ENCODE data around the gene GMDS. TPM values are rescaled to one million over a fixed set of nuclear protein-coding genes. Genes with fewer than 3 reads are reported as not detected.

The GMDS gene
- polyA plus RNA-seq, 1 of the 3 experiments (the other 2 are of a cell fraction), result 12.3 TPM

DNA sequence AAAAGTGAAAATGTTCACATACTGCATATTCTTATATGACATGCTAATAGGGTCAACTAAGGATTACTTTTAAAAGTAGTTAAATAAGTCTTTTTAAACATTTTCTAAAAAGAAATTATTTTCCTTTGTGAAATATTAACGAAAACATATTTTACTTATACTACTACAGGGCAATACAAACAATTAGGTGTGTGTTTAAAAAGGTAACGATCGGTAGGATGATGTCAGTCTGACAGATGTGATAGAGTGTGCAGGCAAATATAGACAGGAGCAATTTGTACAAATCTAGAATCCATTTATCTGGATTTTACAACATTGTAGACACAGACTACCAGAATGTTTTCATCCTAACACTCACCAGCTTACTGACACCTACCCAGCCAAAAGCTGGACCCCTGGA is 378.2 kb downstream of the GMDS start:
- no peaks in the 10 kb centered on the region for H3K9me2 ChIP-seq
- no peak for DNase-seq
- H4K20me1 ChIP-seq (ENCODE audit: insufficient read depth), result no peaks in the 10 kb centered on the region
- TF ChIP-seq, protein P1, sequence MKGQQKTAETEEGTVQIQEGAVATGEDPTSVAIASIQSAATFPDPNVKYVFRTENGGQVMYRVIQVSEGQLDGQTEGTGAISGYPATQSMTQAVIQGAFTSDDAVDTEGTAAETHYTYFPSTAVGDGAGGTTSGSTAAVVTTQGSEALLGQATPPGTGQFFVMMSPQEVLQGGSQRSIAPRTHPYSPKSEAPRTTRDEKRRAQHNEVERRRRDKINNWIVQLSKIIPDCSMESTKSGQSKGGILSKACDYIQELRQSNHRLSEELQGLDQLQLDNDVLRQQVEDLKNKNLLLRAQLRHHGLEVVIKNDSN (IDR thresholded peaks at IDR 0.05; ENCODE audit: borderline replicate concordance, low read depth), result no peak
- TF ChIP-seq RXRA (IDR thresholded peaks at IDR 0.05; ENCODE audit: borderline replicate concordance, low read depth) (no peak), EZH2phosphoT487 (IDR thresholded peaks at IDR 0.05; ENCODE audit: borderline replicate concordance, low read depth) (no peak)
- TF ChIP-seq, protein P2, sequence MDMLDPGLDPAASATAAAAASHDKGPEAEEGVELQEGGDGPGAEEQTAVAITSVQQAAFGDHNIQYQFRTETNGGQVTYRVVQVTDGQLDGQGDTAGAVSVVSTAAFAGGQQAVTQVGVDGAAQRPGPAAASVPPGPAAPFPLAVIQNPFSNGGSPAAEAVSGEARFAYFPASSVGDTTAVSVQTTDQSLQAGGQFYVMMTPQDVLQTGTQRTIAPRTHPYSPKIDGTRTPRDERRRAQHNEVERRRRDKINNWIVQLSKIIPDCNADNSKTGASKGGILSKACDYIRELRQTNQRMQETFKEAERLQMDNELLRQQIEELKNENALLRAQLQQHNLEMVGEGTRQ (IDR thresholded peaks at IDR 0.05; ENCODE audit: borderline replicate concordance, low read depth, low read length), result no peak
- no peak overlapping the region for H3K4me3 ChIP-seq (ENCODE audit: low read depth in 2 of 2, low read length in 1 of 2)
- no peak overlapping the region for H3K27ac ChIP-seq (ENCODE audit: low read depth in 2 of 2, low read length in 1 of 2)
- ChIA-PET CTCF (interaction anchor here (1.2 to 1.4 kb wide), 2 partner anchors 12 to 14 kb away, joined by 3 to 5 read pairs; no protein-coding TSS in a partner anchor), POLR2A (interaction anchor here (0.5 kb wide), 1 partner anchor 189 kb away, joined by 3 read pairs; no protein-coding TSS in a partner anchor)
- no peaks in the 10 kb centered on the region for H3K9me3 ChIP-seq
- H3K36me3 ChIP-seq (replicated peaks in 1 of 2; ENCODE audit: control insufficient read depth in 1 of 2, insufficient read depth in 2 of 2, low read length in 1 of 2), result no peaks in the 10 kb centered on the region
- no peak overlapping the region for H2AFZ ChIP-seq (ENCODE audit: low read depth)
- H3K79me2 ChIP-seq (ENCODE audit: insufficient read depth), result no peaks in the 10 kb centered on the region
- no peaks in the 10 kb centered on the region for H3F3A ChIP-seq (replicated peaks; ENCODE audit: insufficient read depth)
- 92% methylated on average over 3 of the region's 3 CpGs for whole genome bisulfite sequencing (ENCODE audit: low lambda C conversion rate)
- no peaks in the 10 kb centered on the region for H3K27me3 ChIP-seq (ENCODE audit: insufficient read depth)
- peaks cover under 1 to 23% of the 10 kb centered on the region in 2 experiments; a peak in 3 of 4 replicates for H3K4me1 ChIP-seq (ENCODE audit: control insufficient read depth in 1 of 2, insufficient read depth in 2 of 2, low read depth in 1 of 2, low read length in 1 of 2)
- no peak overlapping the region for H3K9ac ChIP-seq
- H3K4me2 ChIP-seq, result no peak overlapping the region

DNA sequence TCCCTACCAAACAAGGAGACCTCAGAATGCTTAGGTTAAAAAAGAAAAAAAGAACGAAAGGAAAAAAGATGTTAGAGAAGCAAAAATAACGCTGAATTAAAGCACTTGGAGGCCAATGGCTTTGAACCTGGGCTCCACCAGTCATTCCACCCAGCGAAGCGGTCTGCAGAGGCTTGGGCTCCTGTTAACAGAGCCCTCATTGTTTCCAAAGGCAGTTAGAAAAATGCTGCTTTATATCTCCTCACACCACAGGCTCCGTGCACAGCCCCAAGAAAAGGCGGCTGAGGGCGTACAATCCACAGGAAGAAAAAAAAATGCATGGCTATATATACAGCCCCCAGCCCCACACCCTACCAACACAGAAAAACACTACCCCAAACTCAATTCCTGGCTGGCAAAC is 379.8 kb downstream of the GMDS start:
- 75% methylated on average over 7 of the region's 7 CpGs for WGBS (ENCODE audit: low lambda C conversion rate)
- no peak overlapping the region for H3K4me2 ChIP-seq
- no peak overlapping the region for H3K9ac ChIP-seq
- H3K9me3 ChIP-seq, result no peaks in the 10 kb centered on the region
- no peaks in the 10 kb centered on the region for H3F3A ChIP-seq (replicated peaks; ENCODE audit: insufficient read depth)
- H3K27me3 ChIP-seq (ENCODE audit: insufficient read depth), result no peaks in the 10 kb centered on the region
- H3K36me3 ChIP-seq (replicated peaks in 1 of 2; ENCODE audit: control insufficient read depth in 1 of 2, insufficient read depth in 2 of 2, low read length in 1 of 2), result no peaks in the 10 kb centered on the region
- H3K27ac ChIP-seq (ENCODE audit: low read depth in 2 of 2, low read length in 1 of 2), result no peak overlapping the region
- ChIA-PET POLR2A (no interaction called here), CTCF (interaction anchor here (1.5 kb wide), 1 partner anchor 73 kb away, joined by 3 read pairs; no protein-coding TSS in a partner anchor)
- H3K9me2 ChIP-seq, result no peaks in the 10 kb centered on the region
- TF ChIP-seq RAD21 (IDR thresholded peaks at IDR 0.05; ENCODE audit: low read length), result no peak
- TF ChIP-seq, protein P1 (IDR thresholded peaks at IDR 0.05; ENCODE audit: borderline replicate concordance, low read depth), result no peak
- TF ChIP-seq, protein P3, sequence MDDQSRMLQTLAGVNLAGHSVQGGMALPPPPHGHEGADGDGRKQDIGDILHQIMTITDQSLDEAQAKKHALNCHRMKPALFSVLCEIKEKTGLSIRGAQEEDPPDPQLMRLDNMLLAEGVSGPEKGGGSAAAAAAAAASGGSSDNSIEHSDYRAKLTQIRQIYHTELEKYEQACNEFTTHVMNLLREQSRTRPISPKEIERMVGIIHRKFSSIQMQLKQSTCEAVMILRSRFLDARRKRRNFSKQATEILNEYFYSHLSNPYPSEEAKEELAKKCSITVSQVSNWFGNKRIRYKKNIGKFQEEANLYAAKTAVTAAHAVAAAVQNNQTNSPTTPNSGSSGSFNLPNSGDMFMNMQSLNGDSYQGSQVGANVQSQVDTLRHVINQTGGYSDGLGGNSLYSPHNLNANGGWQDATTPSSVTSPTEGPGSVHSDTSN (IDR thresholded peaks at IDR 0.05), result no peak
- no peak for TF ChIP-seq EZH2phosphoT487 (IDR thresholded peaks at IDR 0.05; ENCODE audit: borderline replicate concordance, low read depth)
- TF ChIP-seq SMC3 (IDR thresholded peaks at IDR 0.05; ENCODE audit: low read depth, low read length), result no peak
- no peak for TF ChIP-seq RXRA (IDR thresholded peaks at IDR 0.05; ENCODE audit: borderline replicate concordance, low read depth)
- TF ChIP-seq JUND (IDR thresholded peaks at IDR 0.05), result no peak
- TF ChIP-seq, protein P2 (IDR thresholded peaks at IDR 0.05; ENCODE audit: borderline replicate concordance, low read depth, low read length), result no peak
- TF ChIP-seq TAF1 (IDR thresholded peaks at IDR 0.05; ENCODE audit: borderline replicate concordance, low read depth, low read length), result no peak
- TF ChIP-seq, protein P4, sequence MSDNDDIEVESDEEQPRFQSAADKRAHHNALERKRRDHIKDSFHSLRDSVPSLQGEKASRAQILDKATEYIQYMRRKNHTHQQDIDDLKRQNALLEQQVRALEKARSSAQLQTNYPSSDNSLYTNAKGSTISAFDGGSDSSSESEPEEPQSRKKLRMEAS (IDR thresholded peaks at IDR 0.05; ENCODE audit: low read depth), result no peak
- TF ChIP-seq TEAD4 (IDR thresholded peaks at IDR 0.05; ENCODE audit: borderline replicate concordance, insufficient read depth), result no peak
- TF ChIP-seq FOXJ3 (CRISPR knock-in tag; IDR thresholded peaks at IDR 0.05), result no peak
- TF ChIP-seq, protein P5, sequence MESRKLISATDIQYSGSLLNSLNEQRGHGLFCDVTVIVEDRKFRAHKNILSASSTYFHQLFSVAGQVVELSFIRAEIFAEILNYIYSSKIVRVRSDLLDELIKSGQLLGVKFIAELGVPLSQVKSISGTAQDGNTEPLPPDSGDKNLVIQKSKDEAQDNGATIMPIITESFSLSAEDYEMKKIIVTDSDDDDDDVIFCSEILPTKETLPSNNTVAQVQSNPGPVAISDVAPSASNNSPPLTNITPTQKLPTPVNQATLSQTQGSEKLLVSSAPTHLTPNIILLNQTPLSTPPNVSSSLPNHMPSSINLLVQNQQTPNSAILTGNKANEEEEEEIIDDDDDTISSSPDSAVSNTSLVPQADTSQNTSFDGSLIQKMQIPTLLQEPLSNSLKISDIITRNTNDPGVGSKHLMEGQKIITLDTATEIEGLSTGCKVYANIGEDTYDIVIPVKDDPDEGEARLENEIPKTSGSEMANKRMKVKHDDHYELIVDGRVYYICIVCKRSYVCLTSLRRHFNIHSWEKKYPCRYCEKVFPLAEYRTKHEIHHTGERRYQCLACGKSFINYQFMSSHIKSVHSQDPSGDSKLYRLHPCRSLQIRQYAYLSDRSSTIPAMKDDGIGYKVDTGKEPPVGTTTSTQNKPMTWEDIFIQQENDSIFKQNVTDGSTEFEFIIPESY (IDR thresholded peaks at IDR 0.05; ENCODE audit: borderline replicate concordance, low read depth), result no peak
- no peak for TF ChIP-seq CHD2 (IDR thresholded peaks at IDR 0.05; ENCODE audit: low read length, partially characterized antibody)
- TF ChIP-seq FOSL2 (IDR thresholded peaks at IDR 0.05; ENCODE audit: borderline replicate concordance, low read depth), result no peak
- no peak for TF ChIP-seq SIN3A (IDR thresholded peaks at IDR 0.05; ENCODE audit: borderline replicate concordance, low read depth, low read length)
- no peak for TF ChIP-seq ELF1 (IDR thresholded peaks at IDR 0.05)
- no peak overlapping the region for H2AFZ ChIP-seq (ENCODE audit: low read depth)
- no peak for DNase-seq
- H3K79me2 ChIP-seq (ENCODE audit: insufficient read depth), result no peaks in the 10 kb centered on the region
- peaks cover 0 to 17% of the 10 kb centered on the region in 2 experiments; a peak in 2 of 4 replicates for H3K4me1 ChIP-seq (ENCODE audit: control insufficient read depth in 1 of 2, insufficient read depth in 2 of 2, low read depth in 1 of 2, low read length in 1 of 2)
- H4K20me1 ChIP-seq (ENCODE audit: insufficient read depth), result no peaks in the 10 kb centered on the region
- no peak overlapping the region for H3K4me3 ChIP-seq (ENCODE audit: low read depth in 2 of 2, low read length in 1 of 2)

Measured in SK-N-SH (cell line).